Transverse colon (tissue), 4 donors: ENCODE data around the gene SLIT3. TPM values are rescaled to one million over a fixed set of nuclear protein-coding genes. Genes with fewer than 3 reads are reported as not detected.

Source experiments
- DNase-seq: peaks from one replicate; pipeline ENCODE4 v3.0.0-alpha.2; 2019
- H3K27ac ChIP-seq, 4 donors: fragments of 200-600 bp; sonication (generic); 2 replicates each; pipeline ENCODE4 v1.5.1; 2016 to 2018; ENCODE audit warnings: inconsistent platforms in 4 of 4
- H3K27me3 ChIP-seq: fragments of 200-600 bp; sonication (generic); 2 replicates; pipeline ENCODE4 v1.5.1; 2017; ENCODE audit warnings: inconsistent platforms
- H3K36me3 ChIP-seq, 4 donors: fragments of 200-600 bp; sonication (generic); 2 replicates each; pipeline ENCODE4 v1.5.1; 2017 to 2019; ENCODE audit warnings: inconsistent platforms in 4 of 4
- H3K4me1 ChIP-seq, 4 donors: fragments of 200-600 bp; sonication (generic); 2 replicates each; pipeline ENCODE4 v1.5.1; 2017 to 2020; ENCODE audit warnings: inconsistent platforms in 4 of 4
- H3K4me3 ChIP-seq, 4 donors: fragments of 200-600 bp; sonication (generic); 1 replicate in 1 of 4; 2 replicates in 3 of 4; pipeline versions ENCODE4 v1.5.1 to v1.6.1; 2017 to 2019; ENCODE audit warnings: inconsistent platforms in 4 of 4
- H3K9me3 ChIP-seq, 2 donors: fragments of 200-600 bp; sonication (generic); 2 replicates each; pipeline ENCODE4 v1.5.1; 2017 to 2019; ENCODE audit warnings: inconsistent platforms in 2 of 2
- EP300 ChIP-seq: sonication (generic); formaldehyde crosslinking; IDR thresholded peaks from one replicate; pipeline ENCODE4 v1.6.1; 2017; ENCODE audit warnings: antibody characterized with exemption, low read depth
- POLR2A ChIP-seq: fragments of 450-650 bp; IDR thresholded peaks from one replicate; pipeline ENCODE4 v1.6.1; 2016; ENCODE audit warnings: antibody characterized with exemption, mild to moderate bottlenecking, moderate library complexity
- POLR2AphosphoS5 ChIP-seq, 3 donors: sonication (generic); formaldehyde crosslinking; IDR thresholded peaks; one replicate each; pipeline ENCODE4 v1.6.1; 2016; ENCODE audit warnings: antibody characterized with exemption in 3 of 3
- WGBS, 2 donors: methylation state at CpG; one replicate each; pipeline ENCODE4 v1.1.5; 2018; ENCODE audit warnings: low coverage in 1 of 2; 5-methylcytosine and 5-hydroxymethylcytosine counted together
- in situ Hi-C, 4 donors: fragments of 200-750 bp; cut with MboI; loops; one replicate each; pipeline versions ENCODE4 v1.15.0 to v1.15.1; 2017; ENCODE audit warnings: low sequenced_read_pairs in 3 of 4, low pct_ligation_motif_present in 1 of 4, low pct_unique_long_range_greater_than_20kb in 1 of 4
- intact Hi-C: fragments of 100-400 bp; cut with DNase I; formaldehyde crosslinking; loops from one replicate; pipeline ENCODE4 v1.15.1; 2023; ENCODE audit warnings: low total_unique reads
- total RNA-seq, 4 donors: library from RNA; depleted of rRNA; stranded (reverse); fragments of >200 nt; gene quantifications; one replicate each; pipeline ENCODE4 v1.1.0, GENCODE V29; 2016
- TF ChIP-seq, protein P1 (sequence below), 5 experiments: fragments of 200-600 bp in 3 of 5; fragments of 450-650 bp in 2 of 5; sonication (generic) in 3 of 5; IDR thresholded peaks; 1 replicate in 2 of 5; 2 replicates in 3 of 5; pipeline ENCODE4 v1.5.1; 2016 to 2017; ENCODE audit warnings: antibody characterized with exemption in 5 of 5, inconsistent platforms in 3 of 5, mild to moderate bottlenecking in 2 of 5, moderate library complexity in 1 of 5

SLIT3 gene
- total RNA-seq, 4 donors from 2014 or later = 6.7 to 60.5 (median 9.6) TPM

- no peak for DNase-seq
Observed at GRCh38 chr5:169185626-169186025, 115.3 kb downstream of the SLIT3 start.

GRCh38 chr5:169183576-169183975, 117.4 kb downstream of the SLIT3 start:
- DNase-seq = no peak
- no peak overlapping the region for H3K4me3 ChIP-seq
- intact Hi-C loops = no loop called here
- TF ChIP-seq, protein P1, sequence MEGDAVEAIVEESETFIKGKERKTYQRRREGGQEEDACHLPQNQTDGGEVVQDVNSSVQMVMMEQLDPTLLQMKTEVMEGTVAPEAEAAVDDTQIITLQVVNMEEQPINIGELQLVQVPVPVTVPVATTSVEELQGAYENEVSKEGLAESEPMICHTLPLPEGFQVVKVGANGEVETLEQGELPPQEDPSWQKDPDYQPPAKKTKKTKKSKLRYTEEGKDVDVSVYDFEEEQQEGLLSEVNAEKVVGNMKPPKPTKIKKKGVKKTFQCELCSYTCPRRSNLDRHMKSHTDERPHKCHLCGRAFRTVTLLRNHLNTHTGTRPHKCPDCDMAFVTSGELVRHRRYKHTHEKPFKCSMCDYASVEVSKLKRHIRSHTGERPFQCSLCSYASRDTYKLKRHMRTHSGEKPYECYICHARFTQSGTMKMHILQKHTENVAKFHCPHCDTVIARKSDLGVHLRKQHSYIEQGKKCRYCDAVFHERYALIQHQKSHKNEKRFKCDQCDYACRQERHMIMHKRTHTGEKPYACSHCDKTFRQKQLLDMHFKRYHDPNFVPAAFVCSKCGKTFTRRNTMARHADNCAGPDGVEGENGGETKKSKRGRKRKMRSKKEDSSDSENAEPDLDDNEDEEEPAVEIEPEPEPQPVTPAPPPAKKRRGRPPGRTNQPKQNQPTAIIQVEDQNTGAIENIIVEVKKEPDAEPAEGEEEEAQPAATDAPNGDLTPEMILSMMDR (IDR thresholded peaks at IDR 0.05) = no peak
- TF ChIP-seq EP300 (no peak), POLR2AphosphoS5 (IDR thresholded peaks at IDR 0.05) (no peak), POLR2A (no peak)
- no peak overlapping the region for H3K27ac ChIP-seq
- H3K36me3 ChIP-seq = no peaks in the 10 kb centered on the region
- in situ Hi-C loops = no loop called here
- no peaks in the 10 kb centered on the region for H3K9me3 ChIP-seq
- no peaks in the 10 kb centered on the region for H3K27me3 ChIP-seq
- no peaks in the 10 kb centered on the region for H3K4me1 ChIP-seq

More at GRCh38 chr5:169185626-169186025, 115.3 kb downstream of the SLIT3 start:
- in situ Hi-C loops = no loop called here
- TF ChIP-seq, protein P1 (IDR thresholded peaks at IDR 0.05) = no peak
- TF ChIP-seq POLR2A (no peak), EP300 (no peak), POLR2AphosphoS5 (IDR thresholded peaks at IDR 0.05) (no peak)
- WGBS, 2 donors = 61% methylated on average over 3 of the region's 3 CpGs; no CpG with 5 or more reads in 1 of the 2 donors
- Histone ChIP-seq H3K4me1 (no peaks in the 10 kb centered on the region), H3K27me3 (no peaks in the 10 kb centered on the region), H3K4me3 (no peak overlapping the region), H3K36me3 (no peaks in the 10 kb centered on the region), H3K27ac (no peak overlapping the region), H3K9me3 (no peaks in the 10 kb centered on the region)
- intact Hi-C loops = no loop called here

DNA sequence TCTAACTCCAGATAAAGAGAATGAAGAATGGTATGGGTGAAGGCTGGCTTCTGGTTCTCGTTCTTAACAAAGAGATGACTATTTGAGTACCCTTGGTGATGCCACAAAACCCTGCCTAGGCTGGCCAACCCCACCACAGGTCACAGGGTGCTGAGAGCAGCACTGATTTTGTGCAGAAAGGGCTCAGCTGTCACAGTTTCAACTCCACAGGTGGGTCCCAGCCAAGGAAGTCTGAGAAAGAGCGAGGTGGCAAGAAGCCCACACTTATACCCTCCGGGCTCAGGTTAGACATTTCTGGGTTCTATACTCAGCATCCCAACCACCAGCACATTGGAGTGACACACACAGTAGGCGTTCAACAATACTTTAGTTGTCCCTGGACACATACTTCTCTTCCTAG, 118.1 kb downstream of the SLIT3 start:
- no peak for DNase-seq
- no peaks in the 10 kb centered on the region for H3K27me3 ChIP-seq
- WGBS, 2 donors = 73 to 84% methylated on average over 2 to 4 of the region's 4 CpGs
- in situ Hi-C loops = no loop called here
- no peak overlapping the region for H3K27ac ChIP-seq
- no peaks in the 10 kb centered on the region for H3K36me3 ChIP-seq
- TF ChIP-seq POLR2AphosphoS5 (IDR thresholded peaks at IDR 0.05) (no peak), EP300 (no peak), POLR2A (no peak)
- TF ChIP-seq, protein P1 (IDR thresholded peaks at IDR 0.05) = no peak
- H3K4me1 ChIP-seq = no peaks in the 10 kb centered on the region
- H3K9me3 ChIP-seq = no peaks in the 10 kb centered on the region
- intact Hi-C loops = no loop called here
- no peak overlapping the region for H3K4me3 ChIP-seq

DNA sequence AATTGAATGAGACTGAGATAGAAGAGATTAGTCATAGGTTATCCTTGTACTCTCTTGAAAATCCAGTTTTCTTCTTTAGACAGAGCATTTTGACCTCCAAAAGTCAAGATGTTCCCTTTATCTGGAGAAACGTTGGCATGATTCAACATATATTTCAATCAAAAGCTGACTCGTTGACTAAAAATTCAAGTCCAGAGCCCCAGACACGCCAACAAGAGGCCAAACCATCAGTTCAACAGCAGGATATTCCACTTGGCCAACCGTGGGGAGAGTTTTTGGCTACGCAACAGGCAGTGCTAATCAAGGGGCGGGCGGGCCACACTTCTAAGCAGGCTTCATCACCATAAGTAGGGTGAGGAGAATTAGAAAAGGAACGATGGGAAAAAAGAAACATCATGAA, 119.1 kb downstream of the SLIT3 start:
- in situ Hi-C loops = no loop called here
- Histone ChIP-seq H3K4me1 (no peaks in the 10 kb centered on the region), H3K9me3 (no peaks in the 10 kb centered on the region), H3K36me3 (no peaks in the 10 kb centered on the region), H3K27ac (no peak overlapping the region), H3K27me3 (no peaks in the 10 kb centered on the region), H3K4me3 (no peak overlapping the region)
- DNase-seq = no peak
- 65 to 96% methylated on average over 3 to 8 of the region's 8 CpGs for WGBS, 2 donors
- intact Hi-C loops = no loop called here
- TF ChIP-seq EP300 (no peak), POLR2AphosphoS5 (IDR thresholded peaks at IDR 0.05) (no peak), POLR2A (no peak)
- TF ChIP-seq, protein P1 (IDR thresholded peaks at IDR 0.05) = no peak
